Spleen (tissue), 13 donors: ENCODE data around the gene FAM110D. TPM values are rescaled to one million over a fixed set of nuclear protein-coding genes. Genes with fewer than 3 reads are reported as not detected.

Source experiments
- DNase-seq: peaks from one replicate; pipeline ENCODE4 v3.0.0-alpha.2; 2020
- H3K27ac ChIP-seq, 8 donors: fragments of 200-600 bp; sonication (generic) in 7 of 8; 1 replicate in 4 of 8; 2 replicates in 4 of 8; pipeline versions ENCODE4 v1.5.0 to v1.8.0; 2016 to 2021; ENCODE audit warnings: inconsistent platforms in 4 of 8, mild to moderate bottlenecking in 4 of 8, moderate library complexity in 1 of 8
- H3K27me3 ChIP-seq, 7 donors: fragments of 200-600 bp; sonication (generic) in 6 of 7; replicated peaks in 1 of 7; 1 replicate in 4 of 7; 2 replicates in 3 of 7; pipeline versions ENCODE4 v1.5.0 to v1.8.0; 2016 to 2021; ENCODE audit warnings: inconsistent platforms in 3 of 7, mild to moderate bottlenecking in 1 of 7
- H3K36me3 ChIP-seq, 6 donors: fragments of 200-600 bp; sonication (generic) in 5 of 6; 1 replicate in 4 of 6; 2 replicates in 2 of 6; pipeline versions ENCODE4 v1.5.0 to v1.8.0; 2016 to 2021; ENCODE audit warnings: inconsistent platforms in 2 of 6
- H3K4me1 ChIP-seq, 6 donors: fragments of 200-600 bp; sonication (generic) in 5 of 6; 1 replicate in 3 of 6; 2 replicates in 3 of 6; pipeline versions ENCODE4 v1.5.0 to v1.8.0; 2016 to 2021; ENCODE audit warnings: inconsistent platforms in 3 of 6
- H3K4me3 ChIP-seq, 8 donors: fragments of 200-600 bp; sonication (generic) in 7 of 8; 1 replicate in 4 of 8; 2 replicates in 4 of 8; pipeline versions ENCODE4 v1.5.0 to v1.8.0; 2016 to 2021; ENCODE audit warnings: inconsistent platforms in 4 of 8, mild to moderate bottlenecking in 4 of 8, moderate library complexity in 2 of 8
- H3K9me3 ChIP-seq, 8 donors: fragments of 200-600 bp; sonication (generic) in 7 of 8; 1 replicate in 4 of 8; 2 replicates in 4 of 8; pipeline versions ENCODE4 v1.5.0 to v1.8.0; 2016 to 2021; ENCODE audit warnings: inconsistent platforms in 4 of 8
- POLR2A ChIP-seq, 3 donors: fragments of 450-650 bp; IDR thresholded peaks; one replicate each; pipeline ENCODE4 v1.5.1; 2017; ENCODE audit warnings: antibody characterized with exemption in 3 of 3, mild to moderate bottlenecking in 1 of 3
- POLR2AphosphoS5 ChIP-seq, 3 donors: sonication (generic); formaldehyde crosslinking; IDR thresholded peaks; one replicate each; pipeline ENCODE4 v1.5.1; 2017; ENCODE audit warnings: antibody characterized with exemption in 3 of 3
- WGBS, 5 donors: extraction: QIAGEN DNeasy Blood & Tissue Kit in 3 of 5; methylation state at CpG; one replicate each; pipeline versions ENCODE4 v1.1.5 to v1.1.7; 2013 to 2018; 5-methylcytosine and 5-hydroxymethylcytosine counted together
- intact Hi-C: fragments of 100-400 bp; cut with DNase I; formaldehyde crosslinking; loops from one replicate; pipeline ENCODE4 v1.15.0; 2023; ENCODE audit warnings: low total_unique reads
- long read RNA-seq, 2 donors: transcript quantifications; one replicate each; lab custom pipeline, GENCODE V29; 2026
- polyA plus RNA-seq, 3 donors: library from polyadenylated mRNA; stranded (reverse); fragments of 200-250 nt; gene quantifications; one replicate each; pipeline ENCODE4 v1.2.1, GENCODE V29; 2013
- total RNA-seq, 7 donors: library from RNA; depleted of rRNA in 3 of 7; stranded (reverse); fragments of >200 nt in 3 of 7; fragmentation: NEBNext Ultra II Directional in 4 of 7; extraction: Animal tissue kit (Norgen Biotek cat#: 25700) in 4 of 7; gene quantifications; one replicate each; pipeline versions ENCODE4 v1.1.0 to v1.2.1, GENCODE V29; 2016 to 2021
- TF ChIP-seq, protein P1 (sequence below), 11 experiments: fragments of 200-600 bp in 7 of 11; fragments of 450-650 bp in 4 of 11; sonication (generic) in 4 of 11; IDR thresholded peaks in 8 of 11; conservative IDR thresholded peaks in 3 of 11; 1 replicate in 7 of 11; 2 replicates in 4 of 11; pipeline versions ENCODE4 v1.4.0 to v1.8.0; 2016 to 2021; ENCODE audit warnings: antibody characterized with exemption in 11 of 11, inconsistent platforms in 4 of 11, mild to moderate bottlenecking in 1 of 11
- donor health status: healthy with polysubstance abuse.
- donor health status: DM: no; HTN: no; CAD: no; lungs with moderate emphysema.
- donor health status: DM: no; HTN: no; CAD: no.
- donor health status: Bipolar disorder and iron deficiency.
- donor health status: healthy.
- donor health status: DM: no; HTN: no; CAD: no.
- donor health status: DM: yes; HTN: yes; CAD: no.

Gene FAM110D
- total RNA-seq (1 to 10 TPM in 6 of 7 donors, under 1 TPM in 1; 0.76 to 5.9 (median 1.8) TPM), polyA plus RNA-seq (1 to 10 TPM in 1 of 3 donors, under 1 TPM in 2; 0.44 to 1.2 (median 0.91) TPM)
- long read RNA-seq, donor 1, partial matches to known transcripts, result 0 of 1 reads
- long read RNA-seq, donor 1, other reads (novel, unspliced or antisense), result 0 of 1 reads
- long read RNA-seq, donor 2, partial matches to known transcripts, result 0 of 4 reads
- long read RNA-seq, donor 2, other reads (novel, unspliced or antisense), result 0 of 4 reads

GRCh38 chr1:26158908-26159742 lies at the start of gene FAM110D:
Gene FAM110D (plus strand): TSS chr1:26159079. CDS start chr1:26161292, 2,213 bp downstream.
- WGBS, 5 donors, result 43 to 57% (median 54%) methylated on average over 6 of the region's 6 CpGs
- peak; percentile 45 for DNase-seq
- H3K4me3 ChIP-seq, result peak within 1 kb of the TSS in 4 of 8 donors; percentile 0 to 71 (median 35)
- TF ChIP-seq, protein P1, sequence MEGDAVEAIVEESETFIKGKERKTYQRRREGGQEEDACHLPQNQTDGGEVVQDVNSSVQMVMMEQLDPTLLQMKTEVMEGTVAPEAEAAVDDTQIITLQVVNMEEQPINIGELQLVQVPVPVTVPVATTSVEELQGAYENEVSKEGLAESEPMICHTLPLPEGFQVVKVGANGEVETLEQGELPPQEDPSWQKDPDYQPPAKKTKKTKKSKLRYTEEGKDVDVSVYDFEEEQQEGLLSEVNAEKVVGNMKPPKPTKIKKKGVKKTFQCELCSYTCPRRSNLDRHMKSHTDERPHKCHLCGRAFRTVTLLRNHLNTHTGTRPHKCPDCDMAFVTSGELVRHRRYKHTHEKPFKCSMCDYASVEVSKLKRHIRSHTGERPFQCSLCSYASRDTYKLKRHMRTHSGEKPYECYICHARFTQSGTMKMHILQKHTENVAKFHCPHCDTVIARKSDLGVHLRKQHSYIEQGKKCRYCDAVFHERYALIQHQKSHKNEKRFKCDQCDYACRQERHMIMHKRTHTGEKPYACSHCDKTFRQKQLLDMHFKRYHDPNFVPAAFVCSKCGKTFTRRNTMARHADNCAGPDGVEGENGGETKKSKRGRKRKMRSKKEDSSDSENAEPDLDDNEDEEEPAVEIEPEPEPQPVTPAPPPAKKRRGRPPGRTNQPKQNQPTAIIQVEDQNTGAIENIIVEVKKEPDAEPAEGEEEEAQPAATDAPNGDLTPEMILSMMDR (IDR thresholded peaks at IDR 0.05 in 8 of 11, conservative IDR thresholded peaks at IDR 0.05 in 3 of 11), result no peak
- TF ChIP-seq POLR2A (IDR thresholded peaks at IDR 0.05), result no peak
- peak in 1 of 3 donors; percentile 46 for TF ChIP-seq POLR2AphosphoS5 (IDR thresholded peaks at IDR 0.05)
- peak within 1 kb of the TSS in 3 of 8 donors; percentile 6 to 68 (median 28) for H3K27ac ChIP-seq
- H3K36me3 ChIP-seq, result no peaks in the 10 kb centered on the region
- intact Hi-C loops, result no loop called here
- peaks cover 16 to 82% (median 47%) of the 10 kb centered on the region in 6 donors for H3K4me1 ChIP-seq
- no peaks in the 10 kb centered on the region for H3K9me3 ChIP-seq
- H3K27me3 ChIP-seq, result peaks cover 0 to 94% (median 39%) of the 10 kb centered on the region in 7 donors

GRCh38 chr1:26109229-26110164 lies 49.4 kb upstream of the FAM110D start:
- intact Hi-C loops, result loop anchor here (10.0 kb wide), 1 partner anchor 305 kb away; the partner anchor contains the start of gene LIN28A
- H3K9me3 ChIP-seq, result no peaks in the 10 kb centered on the region
- no peak overlapping the region for H3K27ac ChIP-seq
- H3K4me1 ChIP-seq, result peaks cover 16 to 49% (median 32%) of the 10 kb centered on the region in 6 donors
- no peak for TF ChIP-seq POLR2A (IDR thresholded peaks at IDR 0.05)
- DNase-seq, result no peak
- 93 to 97% (median 96%) methylated on average over 5 of the region's 5 CpGs for WGBS, 5 donors
- peaks cover 0 to 6% (median 5%) of the 10 kb centered on the region in 6 donors for H3K36me3 ChIP-seq
- no peaks in the 10 kb centered on the region for H3K27me3 ChIP-seq
- H3K4me3 ChIP-seq, result no peak overlapping the region

DNA sequence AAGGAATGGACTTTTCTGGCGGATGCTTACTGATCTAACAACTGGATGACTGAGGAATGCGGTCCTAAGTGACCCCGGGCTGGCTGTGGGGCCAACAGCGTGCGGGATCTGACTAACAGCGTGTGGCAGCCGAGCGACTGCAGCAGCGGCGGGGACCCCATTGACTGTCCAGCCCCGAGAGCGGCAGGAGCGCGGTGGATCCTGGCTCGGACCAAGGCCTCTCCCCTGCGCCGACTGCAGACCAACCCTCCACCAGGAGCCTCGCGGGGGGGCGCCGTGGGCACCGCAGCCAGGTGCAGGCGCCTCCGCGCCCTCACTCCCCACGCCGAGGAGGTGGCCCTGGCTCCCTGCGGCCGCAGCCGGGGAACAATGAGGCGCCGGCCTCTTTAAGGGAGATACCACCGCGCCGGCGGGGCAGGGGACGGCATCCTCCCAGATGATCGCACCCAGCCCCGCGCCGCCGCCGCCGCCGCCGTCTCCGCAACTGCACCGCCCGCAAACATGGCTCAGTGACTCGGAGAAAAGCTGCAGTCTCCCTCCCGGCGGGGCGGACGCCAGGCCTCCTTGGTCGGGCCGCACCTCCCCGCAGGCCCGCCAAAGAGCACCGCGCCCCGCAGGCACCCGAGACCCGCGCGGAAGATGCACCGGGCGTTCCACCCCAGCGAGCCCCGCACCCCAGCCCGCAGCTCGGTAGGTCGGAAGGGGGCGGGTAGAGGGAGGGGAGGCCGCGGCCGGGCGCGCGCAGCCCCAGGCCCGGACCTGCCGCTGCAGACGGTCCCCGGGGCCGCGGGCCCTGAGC lies 47.9 kb upstream of the FAM110D start:
- peak overlapping the region; percentile 88 to 98 (median 97) for H3K27ac ChIP-seq
- WGBS, 5 donors, result 0 to 2% (median 1%) methylated on average over 10 to 85 of the region's 85 CpGs
- H3K9me3 ChIP-seq, result no peaks in the 10 kb centered on the region
- TF ChIP-seq, protein P1 (IDR thresholded peaks at IDR 0.05 in 8 of 11, conservative IDR thresholded peaks at IDR 0.05 in 3 of 11), result no peak
- TF ChIP-seq POLR2AphosphoS5 (IDR thresholded peaks at IDR 0.05), result peak; percentile 30 to 71 (median 68)
- peaks cover 0 to 19% (median 16%) of the 10 kb centered on the region in 6 donors for H3K36me3 ChIP-seq
- DNase-seq, result peak; percentile 94
- peak overlapping the region; percentile 92 to 100 (median 100) for H3K4me3 ChIP-seq
- no peaks in the 10 kb centered on the region for H3K27me3 ChIP-seq
- intact Hi-C loops, result no loop called here
- H3K4me1 ChIP-seq, result peaks cover 15 to 49% (median 32%) of the 10 kb centered on the region in 6 donors
